Mucosa of descending colon (tissue), 3 donors: ENCODE results near the gene ARL6IP6. TPM values are rescaled to one million over a fixed set of nuclear protein-coding genes. Genes with fewer than 3 reads are reported as not detected.

Source experiments
- ATAC-seq: fragments of 200-7000 bp; cut with Tn5 transposase; one replicate; pipeline ENCODE4 v1.9.1; 2020; ENCODE audit warnings: mild to moderate bottlenecking, moderate library complexity
- DNase-seq, 3 donors: peaks; one replicate each; pipeline ENCODE4 v3.0.0-alpha.2; 2020
- H3K36me3 ChIP-seq: fragments of 200-600 bp; one replicate; pipeline ENCODE4 v1.8.0; 2021; ENCODE audit warnings: low read depth, mild to moderate bottlenecking
- H3K4me1 ChIP-seq: fragments of 200-600 bp; one replicate; pipeline ENCODE4 v1.8.0; 2021; ENCODE audit warnings: low read depth, mild to moderate bottlenecking
- H3K4me3 ChIP-seq: fragments of 200-600 bp; one replicate; pipeline ENCODE4 v1.8.0; 2021; ENCODE audit warnings: mild to moderate bottlenecking
- H3K9me3 ChIP-seq: fragments of 200-600 bp; one replicate; pipeline ENCODE4 v1.8.0; 2021; ENCODE audit warnings: mild to moderate bottlenecking
- CTCF ChIP-seq: fragments of 200-600 bp; IDR thresholded peaks from one replicate; pipeline ENCODE4 v1.8.0; 2022; ENCODE audit warnings: antibody characterized with exemption, mild to moderate bottlenecking
- intact Hi-C, 2 donors: fragments of 100-400 bp; cut with DNase I in 1 of 2; cut with micrococcal nuclease in 1 of 2; formaldehyde crosslinking; loops; one replicate each; pipeline versions ENCODE4 v1.11.0 to v1.11.1; 2022; cut with DNase I, micrococcal nuclease
- long read RNA-seq, 2 donors: library from polyadenylated mRNA; unstranded; transcript quantifications; one replicate each; pipeline ENCODE4 v2.0.0, GENCODE V29; 2019 to 2021
- total RNA-seq, 3 donors: library from RNA; stranded (reverse); fragmentation: NEBNext Ultra II Directional in 2 of 3; extraction: Animal tissue kit (Norgen Biotek cat#: 25700) in 2 of 3; gene quantifications; one replicate each; pipeline versions ENCODE4 v1.2.1 to v1.2.4, GENCODE V29; 2021 to 2023
- donor health status: DM: no; HTN: no; CAD: no; lungs with moderate emphysema.
- donor health status: DM: no; HTN: no; CAD: no.
- donor health status: DM: no; HTN: yes; CAD: no.

ARL6IP6 gene
- 10 to 100 TPM; 12.5 to 19.3 (median 14.8) TPM for total RNA-seq
- long read RNA-seq, donor 1, transcript ARL6IP6-201 (4 exons, 2,805 nt), result major isoform, 18 of 27 reads
- long read RNA-seq, donor 1, partial matches to known transcripts, result 1 of 27 reads
- long read RNA-seq, donor 1, other reads (novel, unspliced or antisense), result 8 of 27 reads
- long read RNA-seq, donor 2, transcript ARL6IP6-201 (4 exons, 2,805 nt), result major isoform, 25 of 31 reads
- long read RNA-seq, donor 2, partial matches to known transcripts, result 0 of 31 reads
- long read RNA-seq, donor 2, other reads (novel, unspliced or antisense), result 6 of 31 reads

DNA sequence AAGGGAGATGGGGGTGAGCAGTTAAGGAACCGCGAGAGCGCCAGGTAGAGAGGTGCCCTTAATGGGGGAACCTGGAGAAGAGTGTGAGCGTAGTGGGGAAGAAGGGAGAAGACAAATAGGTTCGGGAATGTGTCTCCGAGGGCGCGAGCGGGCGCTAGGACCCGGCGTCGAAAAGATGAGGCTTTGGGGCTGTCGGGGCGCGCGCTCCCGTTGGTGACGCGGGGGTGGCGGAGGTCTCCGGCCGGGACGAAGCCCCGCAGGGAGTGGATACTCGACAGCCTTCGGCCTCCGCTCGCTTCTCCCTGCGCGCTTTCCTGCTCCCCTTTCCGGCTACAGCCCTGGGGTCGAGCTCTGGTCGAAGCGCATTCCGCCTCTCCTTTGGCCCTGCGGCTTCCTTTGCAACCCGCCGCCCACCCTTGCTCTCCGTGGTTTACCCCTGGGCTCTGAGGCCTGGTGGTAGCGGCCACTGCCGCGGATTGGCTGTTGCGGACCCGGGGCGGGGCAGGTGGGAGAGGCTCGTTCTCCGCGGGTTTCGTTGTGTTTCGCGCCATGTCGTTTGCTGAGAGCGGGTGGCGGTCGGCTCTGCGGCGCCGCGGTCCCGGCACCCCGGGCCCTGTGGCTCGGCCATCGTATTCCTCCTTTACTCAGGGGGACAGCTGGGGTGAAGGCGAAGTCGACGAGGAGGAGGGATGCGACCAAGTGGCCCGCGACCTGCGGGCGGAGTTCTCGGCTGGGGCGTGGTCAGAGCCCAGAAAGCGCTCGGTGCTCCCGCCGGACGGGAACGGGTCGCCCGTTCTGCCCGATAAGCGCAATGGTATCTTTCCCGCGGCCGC lies at the start of gene ARL6IP6:
Gene ARL6IP6, plus strand, starts transcription at position 545 of the 833 bp plus-strand sequence. Its CDS starts 5 bp downstream, at position 550.
- intact Hi-C loops, result no loop called here
- Histone ChIP-seq H3K9me3 (no peaks in the 10 kb centered on the region), H3K4me1 (peaks cover 25% of the 10 kb centered on the region), H3K36me3 (no peaks in the 10 kb centered on the region), H3K4me3 (peak within 1 kb of the TSS; percentile 82)
- peak; percentile 94 to 97 (median 96) for DNase-seq
- peak; percentile 85 for ATAC-seq
- no peak for TF ChIP-seq CTCF

DNA sequence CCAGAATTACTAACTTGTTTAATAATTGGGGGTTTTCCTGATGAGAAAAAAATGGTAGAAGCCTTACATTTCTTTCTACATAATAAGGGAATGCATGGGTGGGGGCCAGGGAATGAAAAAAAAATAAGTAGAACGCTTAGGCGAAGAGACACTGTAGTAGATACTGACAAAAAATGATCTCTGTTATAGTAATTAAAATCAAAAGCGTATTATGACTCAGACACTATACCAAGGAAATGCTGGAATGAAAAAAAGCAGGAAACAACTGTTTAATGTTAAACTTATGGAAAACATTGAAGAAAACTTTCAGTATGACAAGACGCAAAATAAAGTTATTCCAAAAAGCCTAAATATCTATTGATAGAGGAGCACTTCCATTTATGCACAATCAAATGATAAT lies 44.1 kb upstream of the ARL6IP6 start:
- intact Hi-C loops, result no loop called here
- H3K4me3 ChIP-seq, result no peak overlapping the region
- H3K9me3 ChIP-seq, result no peaks in the 10 kb centered on the region
- no peak for DNase-seq
- H3K4me1 ChIP-seq, result no peaks in the 10 kb centered on the region
- H3K36me3 ChIP-seq, result peaks cover 3% of the 10 kb centered on the region
- no peak for TF ChIP-seq CTCF
- no peak for ATAC-seq

GRCh38 chr2:152676461-152676860 lies 42.0 kb upstream of the ARL6IP6 start:
- ATAC-seq, result no peak
- TF ChIP-seq CTCF, result no peak
- Histone ChIP-seq H3K4me1 (no peaks in the 10 kb centered on the region), H3K9me3 (no peaks in the 10 kb centered on the region), H3K36me3 (peaks cover 3% of the 10 kb centered on the region), H3K4me3 (no peak overlapping the region)
- intact Hi-C loops, result no loop called here
- no peak for DNase-seq

DNA sequence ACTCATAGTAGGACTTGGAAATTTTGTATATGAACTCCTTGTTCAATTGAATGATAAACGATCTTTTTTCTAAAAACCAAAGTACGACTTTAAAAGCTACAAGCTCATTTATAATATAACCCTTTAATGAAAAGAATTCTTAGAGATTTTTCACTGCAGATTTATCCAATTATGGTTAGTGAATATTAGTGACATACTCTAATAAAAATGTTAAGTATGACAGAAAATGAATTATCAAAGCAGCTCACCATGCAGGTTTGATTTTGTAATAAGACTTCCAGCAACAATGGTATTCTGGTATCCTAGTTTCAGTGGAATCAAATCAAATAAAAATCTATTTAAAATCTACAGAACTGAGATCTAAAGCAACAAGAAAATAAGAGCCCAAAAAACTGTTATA lies 39.6 kb upstream of the ARL6IP6 start:
- Histone ChIP-seq H3K36me3 (peaks cover 3% of the 10 kb centered on the region), H3K4me3 (no peak overlapping the region), H3K4me1 (no peaks in the 10 kb centered on the region), H3K9me3 (no peaks in the 10 kb centered on the region)
- no peak for TF ChIP-seq CTCF
- intact Hi-C loops, result no loop called here
- ATAC-seq (no peak), DNase-seq (no peak)

DNA sequence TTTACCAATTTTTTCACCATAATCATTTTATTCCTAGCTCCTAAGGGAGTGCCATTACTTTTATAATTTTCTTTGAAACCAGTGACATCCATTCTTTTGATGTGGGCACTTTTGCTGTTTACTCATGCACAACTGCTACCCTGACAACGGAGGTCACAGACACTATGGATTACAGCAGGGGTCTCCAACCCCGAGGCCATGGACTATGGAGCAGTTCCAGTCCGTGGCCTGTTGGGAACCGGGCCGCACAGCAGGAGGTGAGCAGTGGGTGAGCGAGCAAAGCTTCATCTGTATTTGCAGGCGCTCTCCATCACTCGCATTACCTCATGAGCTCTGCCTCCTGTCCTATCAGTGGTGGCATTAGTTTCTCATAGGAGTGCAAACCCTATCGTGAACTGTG lies 35.8 kb upstream of the ARL6IP6 start:
- DNase-seq (no peak), ATAC-seq (no peak)
- H3K4me3 ChIP-seq, result no peak overlapping the region
- H3K4me1 ChIP-seq, result no peaks in the 10 kb centered on the region
- TF ChIP-seq CTCF, result no peak
- intact Hi-C loops, result no loop called here
- peaks cover 3% of the 10 kb centered on the region for H3K36me3 ChIP-seq
- no peaks in the 10 kb centered on the region for H3K9me3 ChIP-seq
